IMR-90 (cell line): ENCODE data around the gene TES. TPM values are rescaled to one million over a fixed set of nuclear protein-coding genes. Genes with fewer than 3 reads are reported as not detected.

Source experiments
- ATAC-seq: fragments of 200-7000 bp; cut with Tn5 transposase; 2 replicates; pipeline ENCODE4 v1.9.1; 2020; ENCODE audit warnings: low read depth, mild to moderate bottlenecking, moderate library complexity
- BruUV-seq: library from RNA; stranded (reverse); fragments of 400-500 nt; replicated peaks from 2 replicates; lab custom pipeline; 2021; lab: Mats Ljungman, UMichigan
- CTCF ChIA-PET: fragments of 300-600 bp; formaldehyde crosslinking; extraction: SDS; loops from one replicate; lab custom pipeline; 2021; ENCODE audit warnings: antibody characterized with exemption; lab: Yijun Ruan, JAX
- POLR2A ChIA-PET: fragments of 300-600 bp; sonication (Branson Sonifier 250); formaldehyde crosslinking; loops from one replicate; lab custom pipeline; 2022; ENCODE audit warnings: antibody characterized with exemption; ENCODE audit not compliant: unreplicated experiment; lab: Charles Lee
- DNase-seq: peaks from one replicate; pipeline ENCODE4 v3.0.0; 2013
- H2AFZ ChIP-seq: replicated peaks from 2 replicates; pipeline ENCODE3; 2013; ENCODE audit warnings: low read length, mild to moderate bottlenecking; ENCODE audit not compliant: poor library complexity
- H2AK5ac ChIP-seq: 2 replicates; pipeline ENCODE4 v1.6.1; 2013; ENCODE audit warnings: low read depth, low read length, inconsistent platforms
- H2AK9ac ChIP-seq: replicated peaks from 2 replicates; pipeline ENCODE3; 2013; ENCODE audit warnings: mild to moderate bottlenecking, low read depth, low read length, moderate library complexity; ENCODE audit not compliant: poor library complexity
- H2BK120ac ChIP-seq: 2 replicates; pipeline ENCODE4 v1.6.1; 2013; ENCODE audit warnings: low read depth, low read length, inconsistent platforms
- H2BK15ac ChIP-seq: 3 replicates; pipeline ENCODE4 v1.6.1; 2013; ENCODE audit warnings: low read depth, low read length, inconsistent platforms
- H2BK20ac ChIP-seq: 2 replicates; pipeline ENCODE4 v1.6.1; 2013; ENCODE audit warnings: low read depth, mild to moderate bottlenecking, inconsistent platforms, low read length, moderate library complexity
- H2BK5ac ChIP-seq: 2 replicates; pipeline ENCODE4 v1.6.1; 2013; ENCODE audit warnings: mild to moderate bottlenecking, low read depth, low read length, inconsistent platforms; ENCODE audit not compliant: poor library complexity, severe bottlenecking
- H3K14ac ChIP-seq: replicated peaks from 2 replicates; pipeline ENCODE4 v1.6.1; 2013; ENCODE audit warnings: low read depth, low read length, inconsistent platforms
- H3K18ac ChIP-seq: 2 replicates; pipeline ENCODE4 v1.6.1; 2013; ENCODE audit warnings: low read depth, low read length, control low read depth
- H3K23ac ChIP-seq: 2 replicates; pipeline ENCODE4 v1.6.1; 2013; ENCODE audit warnings: low read depth, low read length, inconsistent platforms
- H3K27ac ChIP-seq: 2 replicates; pipeline ENCODE4 v1.5.1; 2013; ENCODE audit warnings: mild to moderate bottlenecking, control low read depth, low read length; ENCODE audit not compliant: insufficient read depth
- H3K27me3 ChIP-seq: 2 replicates; pipeline ENCODE4 v1.6.1; 2013; ENCODE audit warnings: low read length; ENCODE audit not compliant: control insufficient read depth, insufficient read depth
- H3K36me3 ChIP-seq: 2 replicates; pipeline ENCODE4 v1.6.1; 2013; ENCODE audit warnings: low read length, mixed read lengths; ENCODE audit not compliant: control insufficient read depth, insufficient read depth
- H3K4ac ChIP-seq: 2 replicates; pipeline ENCODE4 v1.6.1; 2013; ENCODE audit warnings: low read depth, low read length, inconsistent platforms
- H3K4me1 ChIP-seq: 2 replicates; pipeline ENCODE4 v1.6.1; 2013; ENCODE audit warnings: low read length, mixed read lengths; ENCODE audit not compliant: control insufficient read depth, insufficient read depth
- H3K4me2 ChIP-seq: 2 replicates; pipeline ENCODE4 v1.6.1; 2013; ENCODE audit warnings: low read depth, mild to moderate bottlenecking, control low read depth, low read length, moderate library complexity
- H3K4me3 ChIP-seq: 2 replicates; pipeline ENCODE4 v1.5.1; 2013; ENCODE audit warnings: low read depth, mild to moderate bottlenecking, control low read depth, low read length, moderate library complexity; ENCODE audit not compliant: insufficient read depth
- H3K56ac ChIP-seq: 2 replicates; pipeline ENCODE4 v1.6.1; 2013; ENCODE audit warnings: low read length, inconsistent platforms; ENCODE audit not compliant: insufficient read depth; ENCODE audit errors: extremely low read depth
- H3K79me1 ChIP-seq, 2 experiments: 2 replicates each; pipeline ENCODE4 v1.6.1; 2013; ENCODE audit warnings: low read length in 2 of 2, inconsistent platforms in 1 of 2, low read depth in 1 of 2
- H3K9ac ChIP-seq: 2 replicates; pipeline ENCODE4 v1.6.1; 2013; ENCODE audit warnings: low read depth, low read length, control low read depth
- H3K9me1 ChIP-seq: 2 replicates; pipeline ENCODE4 v1.6.1; 2013; ENCODE audit warnings: low read length, inconsistent platforms; ENCODE audit not compliant: insufficient read depth
- H3K9me3 ChIP-seq: 2 replicates; pipeline ENCODE4 v1.6.1; 2013; ENCODE audit warnings: low read length; ENCODE audit not compliant: control insufficient read depth, insufficient read depth
- H4K20me1 ChIP-seq: 2 replicates; pipeline ENCODE4 v1.6.1; 2013; ENCODE audit warnings: low read length, inconsistent platforms; ENCODE audit not compliant: insufficient read depth
- H4K5ac ChIP-seq: 2 replicates; pipeline ENCODE4 v1.6.1; 2013; ENCODE audit warnings: mild to moderate bottlenecking, low read depth, low read length, control low read depth
- H4K8ac ChIP-seq, 2 experiments: 2 replicates each; pipeline ENCODE4 v1.6.1; 2013; ENCODE audit warnings: low read depth in 2 of 2, low read length in 2 of 2, control low read depth in 1 of 2, inconsistent platforms in 1 of 2
- H4K91ac ChIP-seq: 2 replicates; pipeline ENCODE4 v1.6.1; 2013; ENCODE audit warnings: low read depth, low read length, inconsistent platforms; ENCODE audit not compliant: insufficient read depth
- BHLHE40 ChIP-seq: fragments of 150-350 bp; IDR thresholded peaks from 2 replicates; pipeline ENCODE4 v1.6.1; 2016; ENCODE audit warnings: mild to moderate bottlenecking, low read depth, low read length
- CEBPB ChIP-seq: IDR thresholded peaks from 2 replicates; pipeline ENCODE4 v1.6.1; 2012; ENCODE audit warnings: low read depth, low read length, improper control_type of control experiment
- CHD1 ChIP-seq: IDR thresholded peaks from 2 replicates; pipeline ENCODE4 v1.6.1; 2012; ENCODE audit warnings: low read depth, low read length, improper control_type of control experiment
- FOS ChIP-seq: fragments of 150-350 bp; IDR thresholded peaks from 2 replicates; pipeline ENCODE4 v1.6.1; 2016; ENCODE audit warnings: low read depth, low read length
- MAFK ChIP-seq: IDR thresholded peaks from 2 replicates; pipeline ENCODE4 v1.6.1; 2012; ENCODE audit warnings: low read depth, low read length, improper control_type of control experiment
- MAZ ChIP-seq: IDR thresholded peaks from 2 replicates; pipeline ENCODE4 v1.6.1; 2012; ENCODE audit warnings: low read depth, mild to moderate bottlenecking, low read length, improper control_type of control experiment, moderate library complexity, borderline replicate concordance
- NFE2L2 ChIP-seq: fragments of 150-350 bp; IDR thresholded peaks from 2 replicates; pipeline ENCODE4 v1.6.1; 2016; ENCODE audit warnings: low read depth, mild to moderate bottlenecking, low read length
- POLR2A ChIP-seq: IDR thresholded peaks from 2 replicates; pipeline ENCODE4 v1.6.1; 2012; ENCODE audit warnings: mild to moderate bottlenecking, low read depth, low read length
- RAD21 ChIP-seq: IDR thresholded peaks from 2 replicates; pipeline ENCODE4 v1.6.1; 2012; ENCODE audit warnings: low read length, improper control_type of control experiment
- RCOR1 ChIP-seq: IDR thresholded peaks from 2 replicates; pipeline ENCODE4 v1.6.1; 2012; ENCODE audit warnings: mild to moderate bottlenecking, low read length, improper control_type of control experiment; ENCODE audit not compliant: insufficient replicate concordance
- RFX5 ChIP-seq: IDR thresholded peaks from 2 replicates; pipeline ENCODE4 v1.8.0; 2012; ENCODE audit warnings: low read depth, mild to moderate bottlenecking, low read length, moderate library complexity
- SMC3 ChIP-seq: fragments of 150-350 bp; IDR thresholded peaks from 2 replicates; pipeline ENCODE4 v1.6.1; 2016; ENCODE audit warnings: low read depth, mild to moderate bottlenecking, antibody characterized with exemption, low read length, moderate library complexity
- WGBS, 2 experiments: methylation state at CpG; one replicate each; pipeline versions ENCODE4 v1.1.5 to v1.1.7; 2013; ENCODE audit warnings: missing lambda C conversion rate in 2 of 2; ENCODE audit not compliant: insufficient read length in 1 of 2; ENCODE audit errors: extremely low coverage in 2 of 2; 5-methylcytosine and 5-hydroxymethylcytosine counted together
- dilution Hi-C: fragments of 300-500 bp; cut with HindIII; formaldehyde crosslinking; loops from one replicate; pipeline ENCODE4 v1.14.3; 2018; ENCODE audit warnings: low sequenced_read_pairs; ENCODE audit not compliant: unreplicated experiment
- in situ Hi-C: fragments of 300-500 bp; cut with MboI; formaldehyde crosslinking; loops from 3 replicates; pipeline ENCODE4 v1.14.3; 2019; ENCODE audit warnings: low sequenced_read_pairs, inconsistent platforms, mixed read lengths
- intact Hi-C: fragments of 100-400 bp; cut with micrococcal nuclease; formaldehyde crosslinking; loops from 2 replicates; pipeline ENCODE4 v1.10.0; 2022
- polyA plus RNA-seq, 3 experiments: library from polyadenylated mRNA; depleted of rRNA; stranded (reverse); fragments of >200 nt; gene quantifications; 2 replicates each; pipeline ENCODE4 v1.2.3, GENCODE V29; 2012; ENCODE audit warnings: low replicate concordance in 1 of 3
- total RNA-seq: library from RNA; depleted of rRNA; stranded (reverse); fragments of >200 nt; gene quantifications from 2 replicates; pipeline ENCODE4 v1.2.3, GENCODE V29; 2012
- TF ChIP-seq, protein P1 (sequence below): fragments of 150-350 bp; IDR thresholded peaks from 2 replicates; pipeline ENCODE4 v1.6.1; 2016; ENCODE audit warnings: low read depth, mild to moderate bottlenecking, low read length, moderate library complexity, borderline replicate concordance
- TF ChIP-seq, protein P2 (sequence below): conservative IDR thresholded peaks from 2 replicates; pipeline ENCODE4 v1.5.1; 2012; ENCODE audit warnings: mild to moderate bottlenecking, low read depth, low read length, improper control_type of control experiment
- TF ChIP-seq, protein P3 (sequence below): fragments of 150-350 bp; IDR thresholded peaks from 2 replicates; pipeline ENCODE4 v1.6.1; 2017; ENCODE audit warnings: mild to moderate bottlenecking, antibody characterized with exemption, low read length, low read depth

Gene TES
- total and polyA plus RNA-seq, 2 of the 4 experiments (the other 2 are of a cell fraction), result 54.0 to 83.3 TPM

DNA sequence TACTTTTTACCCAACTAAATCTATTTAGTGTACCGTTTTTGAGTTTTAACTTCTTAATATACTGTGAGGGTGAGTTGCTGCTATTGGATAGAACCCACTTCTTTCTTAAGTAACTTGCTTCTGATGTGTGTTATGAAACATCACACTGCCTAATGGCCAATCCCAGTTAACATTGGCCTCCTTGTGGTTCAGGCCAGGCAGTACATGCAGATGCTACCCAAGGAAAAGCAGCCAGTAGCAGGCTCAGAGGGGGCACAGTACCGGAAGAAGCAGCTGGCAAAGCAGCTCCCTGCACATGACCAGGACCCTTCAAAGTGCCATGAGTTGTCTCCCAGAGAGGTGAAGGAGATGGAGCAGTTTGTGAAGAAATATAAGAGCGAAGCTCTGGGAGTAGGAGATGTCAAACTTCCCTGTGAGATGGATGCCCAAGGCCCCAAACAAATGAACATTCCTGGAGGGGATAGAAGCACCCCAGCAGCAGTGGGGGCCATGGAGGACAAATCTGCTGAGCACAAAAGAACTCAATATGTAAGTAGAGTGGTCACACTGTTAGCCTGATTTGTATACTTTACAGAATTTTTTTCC, 39.7 kb downstream of the TES start:
- no peak overlapping the region for H4K91ac ChIP-seq
- H3K79me1 ChIP-seq, result peaks cover 15 to 31% of the 10 kb centered on the region in 2 experiments; a peak in 3 of 4 replicates
- dilution Hi-C loops (loop anchor here (25.0 kb wide), 1 partner anchor 262 kb away; no protein-coding TSS in a partner anchor), intact Hi-C loops (no loop called here), in situ Hi-C loops (no loop called here)
- ATAC-seq (peak; percentile 72), DNase-seq (peak; percentile 58)
- H2BK5ac ChIP-seq, result no peak overlapping the region
- H3K23ac ChIP-seq, result no peak overlapping the region; the same call in 1 of the 2 replicates
- BruUV-seq, result no TSS peak
- no peak overlapping the region for H4K5ac ChIP-seq
- H3K56ac ChIP-seq, result no peak overlapping the region
- H3K14ac ChIP-seq, result peak overlapping the region; percentile 63
- H2BK15ac ChIP-seq, result no peak overlapping the region
- no peak overlapping the region for H3K9ac ChIP-seq
- H3K4ac ChIP-seq, result peak overlapping the region; percentile 28; the same call in 1 of the 2 replicates
- ChIA-PET CTCF (interaction anchor here (0.6 to 1.5 kb wide), 5 partner anchors 14 to 297 kb away, joined by 3 to 4 read pairs (median 3); no protein-coding TSS in a partner anchor), POLR2A (no interaction called here)
- peak overlapping the region; percentile 35; the same call in 1 of the 2 replicates for H2AK5ac ChIP-seq
- H3K9me1 ChIP-seq, result peaks cover 8% of the 10 kb centered on the region
- peak overlapping the region; percentile 11 for H2BK120ac ChIP-seq
- no peaks in the 10 kb centered on the region for H3K9me3 ChIP-seq
- no peak overlapping the region for H2AFZ ChIP-seq
- H2BK20ac ChIP-seq, result no peak overlapping the region; the same call in 1 of the 2 replicates
- H3K27me3 ChIP-seq, result no peaks in the 10 kb centered on the region
- H2AK9ac ChIP-seq, result no peak overlapping the region
- peaks cover 13% of the 10 kb centered on the region for H3K36me3 ChIP-seq
- no peak overlapping the region for H3K27ac ChIP-seq
- H4K20me1 ChIP-seq, result no peaks in the 10 kb centered on the region
- no peak overlapping the region for H3K4me3 ChIP-seq
- WGBS, 2 experiments, result 100% methylated on average over 1 of the region's 3 CpGs; no CpG with 5 or more reads in 1 of the 2 experiments
- H3K4me2 ChIP-seq, result no peak overlapping the region
- H4K8ac ChIP-seq, result 0 out of 4 replicates have a peak overlapping the region, but pooled peaks of 1 of the 2 experiments have one; percentile 29
- peaks cover 1% of the 10 kb centered on the region for H3K4me1 ChIP-seq
- no peak overlapping the region for H3K18ac ChIP-seq
- no peak for TF ChIP-seq MAZ
- TF ChIP-seq POLR2A, result no peak
- TF ChIP-seq, protein P1, sequence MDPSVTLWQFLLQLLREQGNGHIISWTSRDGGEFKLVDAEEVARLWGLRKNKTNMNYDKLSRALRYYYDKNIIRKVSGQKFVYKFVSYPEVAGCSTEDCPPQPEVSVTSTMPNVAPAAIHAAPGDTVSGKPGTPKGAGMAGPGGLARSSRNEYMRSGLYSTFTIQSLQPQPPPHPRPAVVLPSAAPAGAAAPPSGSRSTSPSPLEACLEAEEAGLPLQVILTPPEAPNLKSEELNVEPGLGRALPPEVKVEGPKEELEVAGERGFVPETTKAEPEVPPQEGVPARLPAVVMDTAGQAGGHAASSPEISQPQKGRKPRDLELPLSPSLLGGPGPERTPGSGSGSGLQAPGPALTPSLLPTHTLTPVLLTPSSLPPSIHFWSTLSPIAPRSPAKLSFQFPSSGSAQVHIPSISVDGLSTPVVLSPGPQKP, result no peak
- TF ChIP-seq, protein P2, sequence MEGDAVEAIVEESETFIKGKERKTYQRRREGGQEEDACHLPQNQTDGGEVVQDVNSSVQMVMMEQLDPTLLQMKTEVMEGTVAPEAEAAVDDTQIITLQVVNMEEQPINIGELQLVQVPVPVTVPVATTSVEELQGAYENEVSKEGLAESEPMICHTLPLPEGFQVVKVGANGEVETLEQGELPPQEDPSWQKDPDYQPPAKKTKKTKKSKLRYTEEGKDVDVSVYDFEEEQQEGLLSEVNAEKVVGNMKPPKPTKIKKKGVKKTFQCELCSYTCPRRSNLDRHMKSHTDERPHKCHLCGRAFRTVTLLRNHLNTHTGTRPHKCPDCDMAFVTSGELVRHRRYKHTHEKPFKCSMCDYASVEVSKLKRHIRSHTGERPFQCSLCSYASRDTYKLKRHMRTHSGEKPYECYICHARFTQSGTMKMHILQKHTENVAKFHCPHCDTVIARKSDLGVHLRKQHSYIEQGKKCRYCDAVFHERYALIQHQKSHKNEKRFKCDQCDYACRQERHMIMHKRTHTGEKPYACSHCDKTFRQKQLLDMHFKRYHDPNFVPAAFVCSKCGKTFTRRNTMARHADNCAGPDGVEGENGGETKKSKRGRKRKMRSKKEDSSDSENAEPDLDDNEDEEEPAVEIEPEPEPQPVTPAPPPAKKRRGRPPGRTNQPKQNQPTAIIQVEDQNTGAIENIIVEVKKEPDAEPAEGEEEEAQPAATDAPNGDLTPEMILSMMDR, result peak; percentile 49
- TF ChIP-seq, protein P3, sequence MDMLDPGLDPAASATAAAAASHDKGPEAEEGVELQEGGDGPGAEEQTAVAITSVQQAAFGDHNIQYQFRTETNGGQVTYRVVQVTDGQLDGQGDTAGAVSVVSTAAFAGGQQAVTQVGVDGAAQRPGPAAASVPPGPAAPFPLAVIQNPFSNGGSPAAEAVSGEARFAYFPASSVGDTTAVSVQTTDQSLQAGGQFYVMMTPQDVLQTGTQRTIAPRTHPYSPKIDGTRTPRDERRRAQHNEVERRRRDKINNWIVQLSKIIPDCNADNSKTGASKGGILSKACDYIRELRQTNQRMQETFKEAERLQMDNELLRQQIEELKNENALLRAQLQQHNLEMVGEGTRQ, result 0 out of 2 replicates have a peak, but pooled peaks have one; percentile 3
- TF ChIP-seq BHLHE40, result no peak
- no peak for TF ChIP-seq RCOR1
- peak; percentile 22; the same call in 1 of the 2 replicates for TF ChIP-seq CEBPB
- TF ChIP-seq NFE2L2, result no peak
- peak; percentile 44 for TF ChIP-seq RAD21
- no peak for TF ChIP-seq RFX5
- peak; percentile 43 for TF ChIP-seq SMC3
- no peak for TF ChIP-seq FOS
- no peak for TF ChIP-seq MAFK
- TF ChIP-seq CHD1, result no peak
